MCF 10A (cell line): ENCODE measurements around the gene FADS6. TPM values are rescaled to one million over a fixed set of nuclear protein-coding genes. Genes with fewer than 3 reads are reported as not detected.

Experiments used
- BruUV-seq: library from RNA; stranded (reverse); fragments of 400-500 nt; replicated peaks from 2 replicates; lab custom pipeline; 2021; lab: Mats Ljungman, UMichigan
- CTCF ChIA-PET: fragments of 300-600 bp; sonication (Branson Sonifier 250); formaldehyde crosslinking; extraction: SDS; loops from one replicate; lab custom pipeline; 2021; ENCODE audit warnings: antibody characterized with exemption, inconsistent platforms; lab: Yijun Ruan, JAX
- POLR2A ChIA-PET: fragments of 300-600, 350-650 bp; sonication (Branson Sonifier 250); formaldehyde crosslinking; extraction: SDS; loops from one replicate; lab custom pipeline; 2020; ENCODE audit warnings: antibody characterized with exemption, inconsistent platforms; lab: Yijun Ruan, JAX
- DNase-seq: peaks from one replicate; pipeline ENCODE4 v3.0.0-alpha.2; 2018; ENCODE audit not compliant: unreplicated experiment
- H3K27ac Mint-ChIP-seq: one replicate; pipeline ENCODE4 v1.8.0; 2022; ENCODE audit warnings: mild to moderate bottlenecking, low read depth, mixed read lengths; ENCODE audit not compliant: unreplicated experiment
- H3K27me3 Mint-ChIP-seq: one replicate; pipeline ENCODE4 v1.8.0; 2022; ENCODE audit warnings: mixed read lengths; ENCODE audit not compliant: insufficient read depth, unreplicated experiment
- H3K36me3 Mint-ChIP-seq: one replicate; pipeline ENCODE4 v1.8.0; 2022; ENCODE audit warnings: mild to moderate bottlenecking, moderate library complexity, mixed read lengths; ENCODE audit not compliant: insufficient read depth, unreplicated experiment
- H3K4me1 Mint-ChIP-seq: one replicate; pipeline ENCODE4 v1.8.0; 2022; ENCODE audit warnings: mixed read lengths; ENCODE audit not compliant: insufficient read depth, unreplicated experiment
- H3K4me3 Mint-ChIP-seq: one replicate; pipeline ENCODE4 v1.8.0; 2022; ENCODE audit warnings: mild to moderate bottlenecking, moderate library complexity, mixed read lengths; ENCODE audit not compliant: unreplicated experiment
- H3K9me3 Mint-ChIP-seq: one replicate; pipeline ENCODE4 v1.8.0; 2022; ENCODE audit warnings: mixed read lengths; ENCODE audit not compliant: unreplicated experiment
- intact Hi-C: fragments of 100-400 bp; cut with micrococcal nuclease; formaldehyde crosslinking; loops from 2 replicates; pipeline ENCODE4 v1.14.1; 2022
- total RNA-seq: library from RNA; stranded (reverse); gene quantifications from 2 replicates; pipeline ENCODE4 v1.2.3, GENCODE V29; 2022
- TF ChIP-seq, protein P1 (sequence below): fragments of 200-600 bp; IDR thresholded peaks from one replicate; pipeline ENCODE4 v1.8.0; 2022; ENCODE audit warnings: antibody characterized with exemption, mild to moderate bottlenecking; ENCODE audit not compliant: unreplicated experiment

The FADS6 gene
- total RNA-seq, 1 experiment from 2014 or later = not detected

- CTCF ChIA-PET = no interaction called here
- H3K27ac Mint-ChIP-seq = no peak overlapping the region
- intact Hi-C loops = no loop called here
Measured at GRCh38 chr17:74903034-74903433, 9.6 kb upstream of the FADS6 start.

GRCh38 chr17:74901353-74902135 lies 8.1 kb upstream of the FADS6 start:
- H3K4me3 Mint-ChIP-seq = no peak overlapping the region
- BruUV-seq = no TSS peak
- ChIA-PET CTCF (interaction anchor here (0.5 to 0.6 kb wide), 2 partner anchors 72 to 79 kb away, joined by 3 read pairs; no protein-coding TSS in a partner anchor), POLR2A (no interaction called here)
- no peaks in the 10 kb centered on the region for H3K4me1 Mint-ChIP-seq
- H3K27me3 Mint-ChIP-seq = peaks cover 8% of the 10 kb centered on the region
- no peaks in the 10 kb centered on the region for H3K36me3 Mint-ChIP-seq
- DNase-seq = no peak
- TF ChIP-seq, protein P1, sequence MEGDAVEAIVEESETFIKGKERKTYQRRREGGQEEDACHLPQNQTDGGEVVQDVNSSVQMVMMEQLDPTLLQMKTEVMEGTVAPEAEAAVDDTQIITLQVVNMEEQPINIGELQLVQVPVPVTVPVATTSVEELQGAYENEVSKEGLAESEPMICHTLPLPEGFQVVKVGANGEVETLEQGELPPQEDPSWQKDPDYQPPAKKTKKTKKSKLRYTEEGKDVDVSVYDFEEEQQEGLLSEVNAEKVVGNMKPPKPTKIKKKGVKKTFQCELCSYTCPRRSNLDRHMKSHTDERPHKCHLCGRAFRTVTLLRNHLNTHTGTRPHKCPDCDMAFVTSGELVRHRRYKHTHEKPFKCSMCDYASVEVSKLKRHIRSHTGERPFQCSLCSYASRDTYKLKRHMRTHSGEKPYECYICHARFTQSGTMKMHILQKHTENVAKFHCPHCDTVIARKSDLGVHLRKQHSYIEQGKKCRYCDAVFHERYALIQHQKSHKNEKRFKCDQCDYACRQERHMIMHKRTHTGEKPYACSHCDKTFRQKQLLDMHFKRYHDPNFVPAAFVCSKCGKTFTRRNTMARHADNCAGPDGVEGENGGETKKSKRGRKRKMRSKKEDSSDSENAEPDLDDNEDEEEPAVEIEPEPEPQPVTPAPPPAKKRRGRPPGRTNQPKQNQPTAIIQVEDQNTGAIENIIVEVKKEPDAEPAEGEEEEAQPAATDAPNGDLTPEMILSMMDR = no peak
- no peaks in the 10 kb centered on the region for H3K9me3 Mint-ChIP-seq
- intact Hi-C loops = no loop called here
- no peak overlapping the region for H3K27ac Mint-ChIP-seq

More at GRCh38 chr17:74903034-74903433, 9.6 kb upstream of the FADS6 start:
- no peak overlapping the region for H3K4me3 Mint-ChIP-seq
- POLR2A ChIA-PET = no interaction called here
- no peaks in the 10 kb centered on the region for H3K27me3 Mint-ChIP-seq
- no peaks in the 10 kb centered on the region for H3K9me3 Mint-ChIP-seq
- TF ChIP-seq, protein P1 = no peak
- no peak for DNase-seq
- no TSS peak for BruUV-seq
- H3K36me3 Mint-ChIP-seq = no peaks in the 10 kb centered on the region
- H3K4me1 Mint-ChIP-seq = no peaks in the 10 kb centered on the region

DNA sequence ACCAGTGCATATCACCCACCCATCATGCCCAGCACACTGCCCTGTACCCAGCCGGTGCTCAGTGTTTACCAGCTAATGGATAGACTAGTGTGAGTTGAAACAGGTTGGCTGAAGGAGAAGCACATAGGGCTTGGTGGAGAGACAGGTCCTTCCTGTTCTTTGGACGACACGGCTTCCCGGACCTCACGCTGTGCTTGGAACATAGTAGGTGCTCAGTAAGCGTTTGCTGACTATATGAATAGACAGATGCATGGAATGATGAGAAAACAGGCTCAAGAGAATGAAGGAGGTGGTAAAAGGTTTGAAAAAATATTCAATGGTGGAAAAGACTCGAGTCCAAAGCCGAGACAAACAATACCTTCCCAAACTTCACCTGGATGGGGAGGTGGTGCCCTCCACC lies 6.8 kb upstream of the FADS6 start:
- no peaks in the 10 kb centered on the region for H3K36me3 Mint-ChIP-seq
- CTCF ChIA-PET = no interaction called here

DNA sequence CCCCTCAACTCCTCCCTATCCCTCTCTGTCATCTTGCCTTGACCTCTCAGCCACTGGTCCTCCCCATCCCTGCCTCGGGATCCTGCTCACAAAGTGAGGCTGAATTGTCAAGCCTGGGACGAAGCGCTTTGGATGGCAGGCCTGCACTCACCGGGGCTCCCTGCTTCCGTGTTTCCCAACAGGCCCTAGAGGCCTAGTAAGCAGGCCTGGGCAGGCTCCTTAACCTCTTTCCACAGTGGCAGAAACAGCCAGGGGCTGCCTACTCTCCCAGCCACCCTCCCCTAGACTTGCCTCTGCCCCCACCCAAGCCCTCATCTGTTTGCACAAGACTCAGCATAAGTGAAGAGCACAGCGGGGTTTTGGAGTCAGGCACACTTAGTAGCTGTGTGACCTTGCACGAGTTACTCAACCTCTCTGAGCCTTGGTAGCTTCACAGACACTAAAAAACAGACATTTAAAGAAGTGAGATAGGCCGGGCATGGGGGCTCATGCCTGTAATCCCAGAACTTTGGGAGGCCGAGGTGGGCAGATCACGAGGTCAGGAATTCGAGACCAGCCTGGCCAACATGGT lies 5.0 kb upstream of the FADS6 start:
- ChIA-PET CTCF (interaction anchor here (0.8 kb wide), 1 partner anchor 30 kb away, joined by 3 read pairs; no protein-coding TSS in a partner anchor), POLR2A (no interaction called here)
- no peak overlapping the region for H3K27ac Mint-ChIP-seq
- no peaks in the 10 kb centered on the region for H3K4me1 Mint-ChIP-seq
- BruUV-seq = no TSS peak
- no peak overlapping the region for H3K4me3 Mint-ChIP-seq
- no peak for DNase-seq
- TF ChIP-seq, protein P1 = no peak
- no peaks in the 10 kb centered on the region for H3K36me3 Mint-ChIP-seq
- no peaks in the 10 kb centered on the region for H3K9me3 Mint-ChIP-seq
- intact Hi-C loops = no loop called here
- peaks cover 38% of the 10 kb centered on the region for H3K27me3 Mint-ChIP-seq

More for the DNA sequence above, 6.8 kb upstream of the FADS6 start:
- intact Hi-C loops = no loop called here
- POLR2A ChIA-PET = no interaction called here
- Mint-ChIP-seq H3K9me3 (no peaks in the 10 kb centered on the region), H3K27ac (no peak overlapping the region), H3K4me3 (no peak overlapping the region), H3K27me3 (peaks cover 21% of the 10 kb centered on the region), H3K4me1 (no peaks in the 10 kb centered on the region)
- TF ChIP-seq, protein P1 = no peak
- BruUV-seq = no TSS peak
- DNase-seq = no peak
